SU-DHL-6 (cell line): ENCODE data around the gene KCNJ12.

Source experiments
- H2AFZ ChIP-seq: fragments of 200-600 bp; sonication (generic); 2 replicates; pipeline ENCODE4 v1.6.1; 2014; ENCODE audit warnings: low read depth, mild to moderate bottlenecking, moderate library complexity, mixed read lengths, antibody characterized with exemption, low read length; ENCODE audit not compliant: severe bottlenecking
- H3F3A ChIP-seq: fragments of 200-600 bp; shearing (Covaris generic); 2 replicates; pipeline ENCODE4 v1.6.0; 2016; ENCODE audit warnings: antibody characterized with exemption, mild to moderate bottlenecking; ENCODE audit not compliant: insufficient read depth
- H3K27ac ChIP-seq: fragments of 200-600 bp; sonication (generic); 2 replicates; pipeline ENCODE4 v1.5.1; 2016; ENCODE audit warnings: low read depth, mild to moderate bottlenecking, low read length, moderate library complexity, mixed read lengths
- H3K27me3 ChIP-seq: fragments of 200-600 bp; sonication (generic), shearing (Covaris generic); 2 replicates; pipeline ENCODE4 v1.6.0; 2014; ENCODE audit warnings: mild to moderate bottlenecking, low read length
- H3K36me3 ChIP-seq: fragments of 200-600 bp; sonication (generic); 2 replicates; pipeline ENCODE4 v1.6.1; 2014; ENCODE audit warnings: mild to moderate bottlenecking, low read length, mixed read lengths
- H3K4me2 ChIP-seq: fragments of 300-600, 200-600 bp; shearing (Covaris generic), sonication (generic); 2 replicates; pipeline ENCODE4 v1.6.0; 2014; ENCODE audit warnings: low read length, low read depth, mild to moderate bottlenecking; ENCODE audit not compliant: poor library complexity, severe bottlenecking
- H3K4me3 ChIP-seq: fragments of 200-600 bp; sonication (generic); 2 replicates; pipeline ENCODE4 v1.5.1; 2014; ENCODE audit warnings: antibody characterized with exemption, low read length, mild to moderate bottlenecking, mixed read lengths; ENCODE audit not compliant: insufficient read depth, poor library complexity, severe bottlenecking
- H3K79me2 ChIP-seq: fragments of 200-600 bp; sonication (generic); 2 replicates; pipeline ENCODE4 v1.6.1; 2014; ENCODE audit warnings: mild to moderate bottlenecking, low read length, moderate library complexity; ENCODE audit not compliant: insufficient read depth
- H3K9ac ChIP-seq: fragments of 200-600 bp; sonication (generic); 2 replicates; pipeline ENCODE4 v1.7.0; 2014; ENCODE audit warnings: mild to moderate bottlenecking, low read length
- H3K9me2 ChIP-seq: fragments of 200-600 bp; sonication (generic); replicated peaks from 2 replicates; pipeline ENCODE4 v1.6.1; 2014; ENCODE audit warnings: low read length; ENCODE audit not compliant: insufficient read depth
- H3K9me3 ChIP-seq: fragments of 200-600 bp; sonication (generic); 2 replicates; pipeline ENCODE4 v1.6.1; 2014; ENCODE audit warnings: low read length, mixed read lengths; ENCODE audit not compliant: insufficient read depth
- H4K20me1 ChIP-seq: fragments of 200-600 bp; sonication (generic); 2 replicates; pipeline ENCODE4 v1.6.1; 2014; ENCODE audit warnings: low read depth, mild to moderate bottlenecking, antibody characterized with exemption, low read length, moderate library complexity, mixed read lengths
- CTCF ChIP-seq: fragments of 200-600 bp; sonication (generic); IDR thresholded peaks from one replicate; pipeline ENCODE4 v1.5.1; 2017; ENCODE audit warnings: antibody characterized with exemption, mild to moderate bottlenecking, low read length, moderate library complexity; ENCODE audit not compliant: insufficient read depth, poor library complexity, severe bottlenecking
- EZH2phosphoT487 ChIP-seq: fragments of 200-600 bp; sonication (generic), shearing (Covaris generic); conservative IDR thresholded peaks from 2 replicates; pipeline ENCODE4 v1.6.1; 2018; ENCODE audit warnings: mild to moderate bottlenecking, antibody characterized with exemption, low read length, moderate library complexity, mixed read lengths

The KCNJ12 gene

GRCh38 chr17:21463204-21463661 is 87.1 kb downstream of the KCNJ12 start:
- H3F3A ChIP-seq: no peaks in the 10 kb centered on the region
- H2AFZ ChIP-seq: no peak overlapping the region
- H4K20me1 ChIP-seq: no peaks in the 10 kb centered on the region
- H3K27ac ChIP-seq: no peak overlapping the region
- H3K4me3 ChIP-seq: no peak overlapping the region
- no peaks in the 10 kb centered on the region for H3K36me3 ChIP-seq
- H3K9me3 ChIP-seq: no peaks in the 10 kb centered on the region
- H3K4me2 ChIP-seq: no peak overlapping the region
- no peak for TF ChIP-seq EZH2phosphoT487
- no peak for TF ChIP-seq CTCF
- no peaks in the 10 kb centered on the region for H3K27me3 ChIP-seq
- H3K79me2 ChIP-seq: no peaks in the 10 kb centered on the region
- no peaks in the 10 kb centered on the region for H3K9me2 ChIP-seq
- H3K9ac ChIP-seq: no peak overlapping the region

GRCh38 chr17:21463779-21464407 is 87.7 kb downstream of the KCNJ12 start:
- no peak for TF ChIP-seq EZH2phosphoT487
- TF ChIP-seq CTCF: no peak
- no peak overlapping the region for H3K4me2 ChIP-seq
- H2AFZ ChIP-seq: no peak overlapping the region
- no peaks in the 10 kb centered on the region for H3K36me3 ChIP-seq
- no peaks in the 10 kb centered on the region for H3F3A ChIP-seq
- no peaks in the 10 kb centered on the region for H3K9me2 ChIP-seq
- no peak overlapping the region for H3K4me3 ChIP-seq
- H3K79me2 ChIP-seq: no peaks in the 10 kb centered on the region
- H3K9ac ChIP-seq: no peak overlapping the region
- H4K20me1 ChIP-seq: no peaks in the 10 kb centered on the region
- H3K27me3 ChIP-seq: no peaks in the 10 kb centered on the region
- H3K27ac ChIP-seq: no peak overlapping the region
- no peaks in the 10 kb centered on the region for H3K9me3 ChIP-seq

- Histone ChIP-seq H3K4me3 (no peak overlapping the region), H3K36me3 (no peaks in the 10 kb centered on the region), H3K79me2 (no peaks in the 10 kb centered on the region), H4K20me1 (no peaks in the 10 kb centered on the region), H3K27me3 (no peaks in the 10 kb centered on the region), H3K9ac (no peak overlapping the region), H3K4me2 (no peak overlapping the region), H3F3A (no peaks in the 10 kb centered on the region), H2AFZ (no peak overlapping the region), H3K9me2 (no peaks in the 10 kb centered on the region), H3K9me3 (no peaks in the 10 kb centered on the region), H3K27ac (no peak overlapping the region)
- TF ChIP-seq CTCF (no peak), EZH2phosphoT487 (no peak)
Observed at GRCh38 chr17:21464611-21465021, 88.5 kb downstream of the KCNJ12 start.
